Uterus (tissue), 2 donors: Measurements from ENCODE around the gene HPS4.

ENCODE experiments used
- POLR2A ChIP-seq, 2 donors: fragments of 450-650 bp; IDR thresholded peaks; one replicate each; pipeline ENCODE4 v1.6.1; 2016; ENCODE audit warnings: antibody characterized with exemption in 2 of 2, mild to moderate bottlenecking in 1 of 2, moderate library complexity in 1 of 2
- TF ChIP-seq, protein P1 (sequence below), 4 experiments: fragments of 200-600 bp in 2 of 4; fragments of 450-650 bp in 2 of 4; sonication (generic) in 2 of 4; IDR thresholded peaks; one replicate each; pipeline ENCODE4 v1.5.1; 2016 to 2019; ENCODE audit warnings: antibody characterized with exemption in 4 of 4, mild to moderate bottlenecking in 2 of 4, moderate library complexity in 1 of 4

- TF ChIP-seq, protein P1, sequence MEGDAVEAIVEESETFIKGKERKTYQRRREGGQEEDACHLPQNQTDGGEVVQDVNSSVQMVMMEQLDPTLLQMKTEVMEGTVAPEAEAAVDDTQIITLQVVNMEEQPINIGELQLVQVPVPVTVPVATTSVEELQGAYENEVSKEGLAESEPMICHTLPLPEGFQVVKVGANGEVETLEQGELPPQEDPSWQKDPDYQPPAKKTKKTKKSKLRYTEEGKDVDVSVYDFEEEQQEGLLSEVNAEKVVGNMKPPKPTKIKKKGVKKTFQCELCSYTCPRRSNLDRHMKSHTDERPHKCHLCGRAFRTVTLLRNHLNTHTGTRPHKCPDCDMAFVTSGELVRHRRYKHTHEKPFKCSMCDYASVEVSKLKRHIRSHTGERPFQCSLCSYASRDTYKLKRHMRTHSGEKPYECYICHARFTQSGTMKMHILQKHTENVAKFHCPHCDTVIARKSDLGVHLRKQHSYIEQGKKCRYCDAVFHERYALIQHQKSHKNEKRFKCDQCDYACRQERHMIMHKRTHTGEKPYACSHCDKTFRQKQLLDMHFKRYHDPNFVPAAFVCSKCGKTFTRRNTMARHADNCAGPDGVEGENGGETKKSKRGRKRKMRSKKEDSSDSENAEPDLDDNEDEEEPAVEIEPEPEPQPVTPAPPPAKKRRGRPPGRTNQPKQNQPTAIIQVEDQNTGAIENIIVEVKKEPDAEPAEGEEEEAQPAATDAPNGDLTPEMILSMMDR (IDR thresholded peaks at IDR 0.05): no peak
- TF ChIP-seq POLR2A (IDR thresholded peaks at IDR 0.05): no peak
These were observed 35.8 kb downstream of the HPS4 start for GRCh38 chr22:26447584-26448329.
